ENCODE results near the gene MAP4K4.

Gene MAP4K4

DNA sequence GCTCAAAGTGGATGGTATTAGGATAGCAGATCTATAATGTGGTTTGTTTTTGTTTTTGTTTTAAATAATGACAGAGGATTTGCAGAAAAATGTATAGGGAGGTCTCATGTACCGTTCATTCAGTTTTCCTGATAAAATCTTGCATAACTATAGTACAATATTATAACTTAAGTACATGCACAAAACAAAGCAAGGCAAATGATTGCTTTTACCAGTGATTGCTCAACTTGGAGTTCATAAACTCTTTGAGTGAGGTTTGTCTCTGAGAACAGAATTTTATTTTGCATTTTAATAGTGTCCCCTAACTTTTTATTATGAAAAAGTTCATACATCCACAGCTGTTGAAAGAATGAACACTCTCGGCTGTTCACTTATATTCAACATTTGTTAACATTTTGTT is 96.6 kb downstream of the MAP4K4 start:
- no peak for DNase-seq

- no peak for DNase-seq
Measured at GRCh38 chr2:101795033-101795432, 97.5 kb downstream of the MAP4K4 start.

DNA sequence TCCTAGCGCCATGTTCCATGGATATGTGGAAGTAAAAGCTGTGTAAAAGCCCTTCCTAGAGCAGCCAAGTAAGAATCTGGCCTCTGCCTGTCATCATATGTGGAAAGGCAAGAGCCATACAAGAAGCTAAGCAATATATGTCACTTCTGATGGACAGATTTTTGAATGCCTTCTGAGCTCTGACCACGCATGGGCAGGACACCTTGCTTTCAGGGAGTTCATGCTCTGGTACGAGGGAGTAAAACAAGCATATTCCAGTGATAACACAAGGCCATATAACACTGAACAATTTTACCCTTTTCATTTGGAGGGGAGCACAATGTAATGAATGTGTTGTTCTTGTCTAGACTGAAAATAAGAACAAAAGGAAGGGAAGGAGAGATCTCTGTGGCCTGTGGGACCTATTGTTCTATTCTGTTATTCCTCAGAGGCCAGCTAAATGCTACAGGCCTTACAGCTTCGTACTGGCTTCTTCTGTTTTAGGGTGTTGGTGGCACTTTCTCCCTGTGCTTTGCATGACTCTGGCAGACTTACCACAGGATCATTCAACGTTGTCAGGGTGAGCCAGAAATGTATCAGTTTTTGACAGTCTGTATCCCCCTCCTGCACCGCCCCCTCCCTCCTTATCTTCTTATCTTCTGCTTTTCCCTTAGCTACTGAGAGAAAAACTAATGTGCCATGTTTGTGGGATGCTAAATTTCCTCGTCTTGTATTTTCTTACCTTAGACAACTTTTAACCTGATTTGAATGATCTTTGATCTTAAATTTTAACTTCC is 99.5 kb downstream of the MAP4K4 start:
- no peak for DNase-seq

DNA sequence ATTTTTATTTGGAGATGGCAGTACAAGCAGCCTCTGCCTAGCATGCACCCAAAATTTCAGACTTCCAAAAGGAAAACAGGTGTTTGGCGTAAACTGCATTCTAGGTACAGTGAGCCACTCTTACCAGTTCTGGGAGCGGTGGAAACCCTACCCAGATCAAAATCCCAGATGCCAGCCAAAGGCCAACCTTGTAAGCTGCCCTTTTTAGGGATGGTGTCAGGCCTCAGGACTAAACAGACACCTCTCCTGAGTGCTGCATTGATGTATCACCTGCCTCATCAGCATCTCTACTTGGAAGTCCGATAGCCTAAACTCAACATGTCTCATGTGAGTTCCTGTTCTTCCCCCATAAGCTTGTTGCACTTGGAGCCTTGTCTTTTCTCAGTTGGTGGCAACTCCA is 104.0 kb downstream of the MAP4K4 start:
- DNase-seq: no peak

DNA sequence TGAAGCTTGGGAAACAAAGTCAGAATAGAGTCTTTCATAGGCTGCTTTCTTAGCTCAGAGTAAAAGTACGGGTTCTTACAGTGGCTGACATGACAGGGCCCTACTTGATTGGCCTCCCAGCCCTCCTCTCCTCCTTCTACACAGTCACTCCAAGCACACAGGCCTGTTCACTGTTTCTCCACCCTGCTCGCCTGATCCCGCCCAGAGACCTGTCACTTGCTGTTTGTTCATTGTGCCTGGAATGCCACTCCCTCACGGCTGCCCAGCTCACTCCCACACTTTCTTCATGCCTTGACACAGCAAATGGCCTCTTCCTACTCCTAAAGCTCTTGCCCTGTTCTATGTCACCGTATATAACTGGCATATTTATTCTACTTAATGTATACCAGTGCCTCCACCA is 104.8 kb downstream of the MAP4K4 start:
- no peak for DNase-seq

DNA sequence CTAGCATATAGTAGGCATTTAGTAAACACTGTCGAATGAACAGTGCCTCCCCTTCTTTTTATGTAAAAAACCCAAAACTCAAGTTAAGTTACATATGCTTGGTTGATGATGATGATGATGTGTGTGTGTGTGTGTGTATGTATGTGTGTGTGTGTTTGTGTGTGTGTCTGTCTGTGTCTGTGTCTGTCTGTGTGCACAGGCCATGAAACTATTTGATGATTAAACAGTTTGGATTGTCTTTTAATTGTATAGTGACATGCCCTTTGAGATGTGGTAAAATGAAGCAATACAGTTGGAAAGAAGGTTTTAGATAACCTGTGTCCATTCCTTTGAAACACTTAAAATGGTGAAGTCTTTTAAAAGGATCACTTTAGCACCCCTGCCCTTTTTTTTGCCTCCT is 105.6 kb downstream of the MAP4K4 start:
- DNase-seq: no peak

DNA sequence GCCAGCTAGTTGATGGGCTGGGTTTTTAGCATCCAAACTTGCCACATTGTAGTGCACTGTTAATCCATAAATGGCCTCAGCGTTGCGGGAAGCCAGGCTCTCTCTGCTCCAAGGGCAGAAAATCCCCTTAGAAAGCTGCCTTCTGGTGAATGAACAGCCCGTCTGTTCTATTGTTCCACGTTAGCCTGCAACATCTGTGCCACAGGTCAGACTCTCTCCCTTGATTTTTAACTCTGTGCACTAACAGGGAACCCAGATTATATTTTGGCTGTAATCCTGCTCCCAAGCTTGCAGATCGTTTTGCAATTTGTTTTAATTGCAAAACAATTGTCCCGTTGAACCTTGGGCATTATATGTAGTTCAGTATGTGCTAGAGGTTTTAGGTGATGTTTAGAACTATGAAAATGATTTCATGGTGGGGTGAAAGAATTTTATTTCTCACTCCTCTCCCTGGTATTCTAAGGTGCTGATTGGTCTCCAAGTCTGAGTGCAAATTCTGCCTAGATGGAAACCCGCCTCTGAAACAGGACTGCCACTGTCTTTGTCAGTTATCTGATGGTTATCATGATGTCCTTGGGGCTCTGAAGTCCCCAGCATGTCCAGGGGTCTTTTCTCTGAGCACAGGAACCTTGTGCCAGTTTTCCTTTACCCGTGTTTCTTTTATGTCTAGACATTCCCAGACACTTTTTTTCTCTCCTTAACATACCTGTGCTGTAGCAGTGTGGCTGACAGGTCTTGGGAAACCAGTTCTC is 106.6 kb downstream of the MAP4K4 start:
- no peak for DNase-seq

DNA sequence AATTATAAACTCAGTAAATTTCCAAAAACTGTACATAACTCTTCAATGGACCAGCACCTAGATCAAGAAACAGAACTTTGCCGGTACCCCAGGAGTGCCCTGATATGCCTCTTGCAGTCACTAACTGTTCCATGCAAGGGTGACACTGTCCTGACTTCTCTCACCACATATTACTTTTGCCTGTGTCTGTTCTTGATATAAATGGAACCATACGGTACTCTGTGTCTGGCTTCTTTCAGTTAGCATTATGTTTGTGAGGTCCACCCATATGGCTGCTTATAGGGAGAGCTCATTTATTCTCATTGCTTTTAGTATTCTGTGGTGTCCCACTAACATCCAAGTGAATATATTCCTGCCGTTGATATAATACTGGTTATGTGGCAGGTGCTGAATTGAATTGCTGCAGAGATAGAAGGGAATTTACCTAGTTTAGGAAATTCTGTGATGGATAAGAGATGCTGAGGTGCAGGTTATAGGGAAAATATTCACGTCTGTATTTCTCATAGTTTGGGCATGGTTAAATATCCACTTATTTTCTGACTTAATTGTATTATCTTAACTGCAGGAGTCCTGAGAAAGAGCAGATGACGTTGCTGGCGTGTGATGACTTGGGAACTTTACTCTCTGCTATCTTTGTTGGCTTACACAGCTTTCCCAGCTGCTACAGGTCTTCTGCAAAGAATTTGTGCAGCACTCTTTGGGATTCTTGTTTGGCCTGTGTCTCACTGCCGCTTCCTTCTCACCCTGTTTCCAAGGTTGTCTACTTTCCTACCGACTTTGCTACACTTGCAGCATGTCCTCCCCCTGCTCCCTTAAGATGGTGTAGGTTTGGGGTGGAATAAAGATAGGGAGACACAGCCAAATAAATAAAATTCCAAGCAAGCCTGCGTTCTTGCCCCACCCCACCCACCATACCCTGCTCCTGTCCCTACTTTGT is 107.9 kb downstream of the MAP4K4 start:
- no peak for DNase-seq

DNA sequence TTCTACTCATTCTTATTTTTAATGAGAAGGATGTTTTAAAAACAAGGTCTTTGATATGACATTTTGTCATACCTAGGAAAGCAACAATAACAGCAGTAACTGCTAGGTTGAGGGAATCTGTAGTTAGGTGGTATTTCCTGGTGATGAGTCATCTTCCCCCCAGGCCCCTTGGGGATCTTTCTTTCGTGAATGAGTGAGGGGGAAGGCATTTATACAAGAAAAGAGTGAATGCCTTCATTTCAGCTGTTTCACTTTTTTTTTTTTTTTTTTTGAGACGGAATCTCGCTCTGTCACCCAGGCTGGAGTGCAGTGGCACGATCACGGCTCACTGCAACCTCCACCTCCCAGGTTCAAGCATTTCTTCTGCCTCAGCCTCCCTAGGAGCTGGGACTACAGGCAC is 108.6 kb downstream of the MAP4K4 start:
- DNase-seq: peak; percentile 12

DNA sequence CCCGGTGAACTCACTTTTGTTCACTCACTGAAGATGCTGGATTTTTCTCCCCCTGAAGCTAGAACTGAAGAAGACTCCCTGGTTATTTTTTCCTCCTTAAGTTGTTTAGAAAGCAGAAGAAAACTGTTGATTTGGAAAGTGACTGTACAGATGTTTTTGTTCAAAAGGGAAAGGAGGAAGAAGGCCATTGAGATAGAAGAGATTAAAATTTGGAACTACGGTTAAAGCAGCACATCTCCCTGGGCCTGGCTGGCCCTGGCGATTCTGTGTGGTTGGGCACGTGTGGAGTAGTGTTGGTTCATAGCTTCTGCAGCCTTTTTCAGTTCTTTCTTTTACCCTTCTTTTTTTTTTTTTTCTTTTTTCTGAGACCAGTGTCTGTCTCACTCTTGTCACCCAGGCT is 109.2 kb downstream of the MAP4K4 start:
- no peak for DNase-seq

- DNase-seq: no peak
Measured at GRCh38 chr2:101807242-101807641, 109.7 kb downstream of the MAP4K4 start.

DNA sequence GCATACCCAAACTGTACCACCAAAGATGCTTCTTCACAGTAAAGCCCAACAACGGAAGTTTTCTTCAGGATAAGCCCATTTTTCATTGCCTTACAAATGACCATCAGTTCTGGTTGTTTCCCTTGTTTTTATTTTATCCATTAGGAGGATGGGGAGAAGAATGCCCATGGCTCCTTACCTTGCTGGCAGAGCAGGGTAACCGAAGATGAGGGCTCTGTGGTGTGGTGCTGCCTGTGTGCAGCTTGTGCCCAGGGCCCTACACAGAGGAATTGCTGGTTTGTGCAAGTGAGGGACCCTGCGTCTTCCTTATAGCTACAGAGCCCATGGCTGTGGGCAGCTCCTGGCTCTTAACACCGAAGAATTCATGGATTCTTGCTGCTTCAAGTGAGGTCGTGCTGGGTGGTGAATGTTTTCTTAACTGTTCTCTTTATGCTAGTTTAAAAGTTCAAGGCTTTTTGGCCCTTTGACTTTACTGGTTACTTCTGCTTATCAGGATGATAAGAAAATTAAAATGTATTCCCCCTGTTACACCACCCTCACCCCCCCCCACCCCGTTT is 110.6 kb downstream of the MAP4K4 start:
- DNase-seq: no peak

DNA sequence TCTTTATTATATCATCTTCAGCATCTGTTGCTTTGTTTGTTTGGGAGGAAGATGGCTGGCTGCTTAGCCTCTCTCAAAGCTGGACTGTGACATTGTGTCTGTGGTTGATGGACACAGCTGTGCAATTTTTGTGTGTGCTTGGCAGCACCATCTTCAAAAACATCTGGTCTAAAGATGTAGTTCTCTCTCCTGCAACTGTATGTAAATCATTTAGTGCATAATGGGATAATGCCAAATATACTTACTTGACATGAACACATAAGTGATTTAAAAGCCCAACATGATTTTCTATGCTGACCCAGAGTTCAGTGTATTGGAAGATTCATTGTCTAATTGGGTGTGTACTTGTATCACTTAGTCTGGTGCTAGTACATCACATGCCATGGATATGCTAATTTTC is 112.2 kb downstream of the MAP4K4 start:
- no peak for DNase-seq

DNA sequence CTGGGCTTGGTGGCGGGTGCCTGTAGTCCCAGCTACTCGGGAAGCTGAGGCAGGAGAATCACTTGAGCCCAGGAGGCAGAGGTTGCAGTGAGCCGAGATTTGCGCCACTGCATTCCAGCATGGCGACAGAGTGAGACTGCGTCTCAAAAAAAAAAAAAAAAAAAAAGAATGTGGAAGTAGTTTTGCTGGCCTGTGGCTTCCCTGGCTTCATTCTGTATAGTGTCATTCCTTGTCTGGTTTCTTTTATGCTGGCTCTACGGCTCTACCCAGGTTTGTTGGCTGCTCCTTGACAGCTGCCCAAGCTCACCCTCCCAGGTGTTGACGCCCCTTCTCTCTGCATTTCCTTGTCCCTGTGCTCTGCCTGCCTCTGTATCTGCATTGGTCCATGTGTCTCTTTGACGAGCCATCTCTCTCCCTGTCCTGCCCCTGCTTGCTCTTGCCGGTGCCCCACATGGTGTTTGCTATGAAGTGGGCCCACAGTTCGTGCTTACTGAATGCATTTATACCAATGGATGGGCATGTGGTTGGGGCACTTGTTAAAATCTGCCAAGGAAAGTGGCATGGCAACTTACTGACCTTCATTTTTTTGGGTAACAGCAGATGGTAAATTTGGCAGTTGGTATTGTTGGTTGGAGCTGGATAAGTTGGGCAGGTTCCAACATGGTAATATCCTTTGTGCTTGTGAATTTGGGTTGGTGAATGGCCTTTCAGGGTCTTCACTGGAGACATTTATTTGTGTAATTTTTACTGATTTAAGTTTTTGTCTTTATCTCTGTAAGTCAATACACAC is 113.9 kb downstream of the MAP4K4 start:
- no peak for DNase-seq

- DNase-seq: no peak
Measured at GRCh38 chr2:101812226-101812625, 114.7 kb downstream of the MAP4K4 start.

GRCh38 chr2:101814752-101815151 is 117.2 kb downstream of the MAP4K4 start:
- no peak for DNase-seq

GRCh38 chr2:101815154-101815553 is 117.6 kb downstream of the MAP4K4 start:
- DNase-seq: no peak

- DNase-seq: no peak
Measured at GRCh38 chr2:101815739-101816391, 118.4 kb downstream of the MAP4K4 start.

DNA sequence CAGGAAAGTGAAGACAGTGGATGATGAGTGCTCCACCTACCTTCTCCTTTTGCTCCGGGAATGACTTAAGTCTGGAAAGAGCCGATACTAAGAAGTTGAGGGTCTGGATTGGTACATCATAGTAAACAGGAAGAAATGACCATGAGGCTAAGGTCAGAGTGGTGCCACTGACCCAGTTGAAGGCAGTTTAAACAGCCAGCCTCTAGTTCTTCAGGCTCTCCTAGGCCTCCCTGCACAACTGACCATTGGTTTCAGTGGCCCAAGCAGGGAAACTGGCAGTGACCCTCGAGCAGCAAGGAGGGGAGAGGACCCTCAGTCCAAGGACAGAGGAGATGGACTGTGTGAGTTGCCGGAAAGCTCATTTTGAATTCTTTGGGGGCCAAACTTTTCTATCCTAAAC is 119.1 kb downstream of the MAP4K4 start:
- DNase-seq: no peak

GRCh38 chr2:101817481-101817880 is 120.0 kb downstream of the MAP4K4 start:
- no peak for DNase-seq
